ENCODE data around the gene KCNIP3.

The KCNIP3 gene

DNA sequence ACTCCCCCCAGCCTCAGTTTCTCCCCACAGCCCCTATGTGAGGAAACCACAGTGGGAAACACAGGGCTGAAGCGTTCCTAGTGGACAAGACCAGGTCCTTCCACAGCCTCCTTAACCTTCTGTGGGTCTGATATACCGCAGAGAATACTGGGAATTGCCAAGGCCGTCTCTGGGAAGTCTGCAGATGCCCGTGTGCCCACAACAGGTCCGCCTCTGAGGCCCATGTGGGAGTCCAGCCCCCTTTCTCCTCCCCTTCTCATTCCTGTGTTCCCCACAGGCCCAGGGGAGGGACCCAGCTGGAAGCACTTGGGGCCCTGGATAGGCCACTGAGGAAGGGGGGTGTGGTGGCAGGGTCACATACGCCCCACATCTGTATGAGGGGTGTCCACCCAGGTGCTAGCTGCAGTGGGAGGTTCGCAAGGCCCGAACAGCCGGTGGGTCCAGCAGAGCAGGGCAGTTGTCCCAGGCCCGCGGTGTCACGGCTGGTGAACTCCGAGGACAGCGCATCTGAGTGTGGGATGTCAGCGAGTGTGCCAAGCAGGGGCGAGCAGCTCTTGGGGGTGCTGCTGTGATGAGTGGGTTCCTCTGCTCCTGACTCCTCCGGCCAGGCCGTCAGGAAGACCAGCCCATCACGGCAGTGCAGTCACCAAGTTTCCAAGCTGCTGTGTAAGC is 2.4 kb upstream of the KCNIP3 start:
- Histone ChIP-seq H3K4me3 (replicated peaks; ENCODE audit: low read depth, low read length) (no peak overlapping the region), H3K27me3 (replicated peaks; ENCODE audit: control insufficient read depth, insufficient read depth, low read length) (no peaks in the 10 kb centered on the region; the same call in 1 of the 2 replicates), H3K36me3 (ENCODE audit: control insufficient read depth, insufficient read depth, low read length) (no peaks in the 10 kb centered on the region)
- DNase-seq (ENCODE audit: extremely low read depth, insufficient read length) = no peak
- TF ChIP-seq CTCF (IDR thresholded peaks at IDR 0.05; ENCODE audit: insufficient read depth, low read length, poor library complexity, severe bottlenecking) = no peak

- DNase-seq (ENCODE audit: extremely low read depth, insufficient read length) = no peak
- no peak for TF ChIP-seq CTCF (IDR thresholded peaks at IDR 0.05; ENCODE audit: insufficient read depth, low read length, poor library complexity, severe bottlenecking)
- Histone ChIP-seq H3K27me3 (replicated peaks; ENCODE audit: control insufficient read depth, insufficient read depth, low read length) (no peaks in the 10 kb centered on the region; the same call in 1 of the 2 replicates), H3K36me3 (ENCODE audit: control insufficient read depth, insufficient read depth, low read length) (no peaks in the 10 kb centered on the region), H3K4me3 (replicated peaks; ENCODE audit: low read depth, low read length) (no peak overlapping the region)
These were observed 1.8 kb upstream of the KCNIP3 start for GRCh38 chr2:95295376-95295775.

DNA sequence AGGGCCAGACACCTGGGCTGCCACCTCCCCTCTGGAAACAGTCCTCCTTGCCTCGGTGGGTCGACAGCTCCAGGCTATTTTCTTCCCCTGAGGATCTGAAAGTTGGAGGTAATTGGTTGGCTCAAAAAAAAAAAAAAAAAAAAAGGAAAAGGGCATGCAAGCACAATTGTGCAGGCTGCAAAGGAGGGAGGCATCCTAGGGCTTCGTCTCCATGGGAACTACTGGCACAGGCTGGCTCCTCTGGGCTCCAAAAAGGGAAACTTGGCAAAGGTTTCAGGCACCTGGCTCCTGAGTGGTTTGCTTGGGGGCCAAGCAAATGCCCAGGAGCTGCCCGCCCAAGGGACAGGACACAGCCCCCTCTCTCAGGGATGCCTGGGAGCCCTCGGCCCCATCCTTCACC is 1.1 kb upstream of the KCNIP3 start:
- H3K27me3 ChIP-seq (replicated peaks; ENCODE audit: control insufficient read depth, insufficient read depth, low read length) = no peaks in the 10 kb centered on the region; the same call in 1 of the 2 replicates
- no peak for TF ChIP-seq CTCF (IDR thresholded peaks at IDR 0.05; ENCODE audit: insufficient read depth, low read length, poor library complexity, severe bottlenecking)
- no peaks in the 10 kb centered on the region for H3K36me3 ChIP-seq (ENCODE audit: control insufficient read depth, insufficient read depth, low read length)
- DNase-seq (ENCODE audit: extremely low read depth, insufficient read length) = no peak
- no peak overlapping the region for H3K4me3 ChIP-seq (replicated peaks; ENCODE audit: low read depth, low read length)

GRCh38 chr2:95297639-95298395 is 670 bp downstream of the KCNIP3 start:
- no peaks in the 10 kb centered on the region for H3K36me3 ChIP-seq (ENCODE audit: control insufficient read depth, insufficient read depth, low read length)
- DNase-seq (ENCODE audit: extremely low read depth, insufficient read length) = no peak
- no peak for TF ChIP-seq CTCF (IDR thresholded peaks at IDR 0.05; ENCODE audit: insufficient read depth, low read length, poor library complexity, severe bottlenecking)
- H3K27me3 ChIP-seq (replicated peaks; ENCODE audit: control insufficient read depth, insufficient read depth, low read length) = no peaks in the 10 kb centered on the region; the same call in 1 of the 2 replicates
- H3K4me3 ChIP-seq (replicated peaks; ENCODE audit: low read depth, low read length) = no peak overlapping the region

GRCh38 chr2:95298486-95299111 is 1.5 kb downstream of the KCNIP3 start:
- DNase-seq (ENCODE audit: extremely low read depth, insufficient read length) = no peak
- H3K36me3 ChIP-seq (ENCODE audit: control insufficient read depth, insufficient read depth, low read length) = no peaks in the 10 kb centered on the region
- TF ChIP-seq CTCF (IDR thresholded peaks at IDR 0.05; ENCODE audit: insufficient read depth, low read length, poor library complexity, severe bottlenecking) = no peak
- H3K27me3 ChIP-seq (replicated peaks; ENCODE audit: control insufficient read depth, insufficient read depth, low read length) = no peaks in the 10 kb centered on the region; the same call in 1 of the 2 replicates
- H3K4me3 ChIP-seq (replicated peaks; ENCODE audit: low read depth, low read length) = no peak overlapping the region
